ENCODE measurements around the gene RDH14.

DNA sequence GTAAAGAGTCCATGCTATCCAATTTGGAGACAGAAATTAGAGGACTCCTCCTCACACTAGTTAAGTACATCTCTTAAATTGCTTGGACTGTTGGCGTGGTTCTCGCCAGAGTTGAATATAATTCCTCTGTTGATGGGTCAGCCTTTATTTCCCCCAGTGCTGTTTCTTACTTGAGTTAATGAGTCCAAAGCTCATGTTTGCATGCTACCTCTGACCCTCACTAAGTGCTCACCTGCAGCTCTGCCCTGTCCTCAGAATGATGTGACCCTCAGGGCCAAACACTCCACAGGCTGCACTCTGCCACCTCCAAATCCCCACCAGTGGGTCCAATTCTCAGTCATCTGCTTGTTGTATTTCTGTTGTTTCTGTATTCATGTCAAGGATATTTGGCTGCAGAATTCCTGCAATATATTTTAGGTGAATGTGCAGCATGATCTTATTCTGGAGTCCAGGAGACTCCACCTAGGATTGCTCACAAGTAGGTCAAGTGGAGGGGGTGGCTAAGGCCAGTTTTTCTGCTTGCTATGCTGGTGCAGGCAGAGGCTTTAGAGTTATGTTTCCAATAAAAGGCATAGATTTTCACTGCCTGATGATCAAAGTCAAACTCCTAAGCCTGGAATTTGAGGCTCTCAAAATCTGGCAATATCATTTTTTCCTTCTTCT lies 37.8 kb downstream of the RDH14 start:
- TF ChIP-seq CTCF (conservative IDR thresholded peaks at IDR 0.05; ENCODE audit: low read depth, low read length): no peak
- no peak for TF ChIP-seq ELK1 (IDR thresholded peaks at IDR 0.05; ENCODE audit: borderline replicate concordance, low read depth, low read length)

All from IMR-90 (cell line).